Thoracic aorta (tissue), 2 donors: ENCODE results near the gene CDH8. TPM values are rescaled to one million over a fixed set of nuclear protein-coding genes. Genes with fewer than 3 reads are reported as not detected.

ENCODE experiments used
- ATAC-seq: fragments of 150-250 bp; one replicate; pipeline ENCODE4 v1.8.0; 2017; ENCODE audit warnings: low read depth; ENCODE audit not compliant: insufficient number of reproducible peaks, low FRiP score
- DNase-seq: peaks from one replicate; pipeline ENCODE4 v3.0.0-alpha.2; 2020; ENCODE audit warnings: low spot score
- H3K27ac ChIP-seq, 2 donors: fragments of 200-600 bp; sonication (generic); 1 replicate in 1 of 2; 2 replicates in 1 of 2; pipeline ENCODE4 v1.5.1; 2016; ENCODE audit warnings: mild to moderate bottlenecking in 2 of 2, moderate library complexity in 2 of 2
- H3K27me3 ChIP-seq: fragments of 200-600 bp; sonication (generic); replicated peaks from 2 replicates; pipeline ENCODE4 v1.6.0; 2016; ENCODE audit warnings: mild to moderate bottlenecking; ENCODE audit not compliant: insufficient read depth
- H3K36me3 ChIP-seq: fragments of 200-600 bp; sonication (generic); one replicate; pipeline ENCODE4 v1.5.1; 2016
- H3K4me1 ChIP-seq, 2 donors: fragments of 200-600 bp; sonication (generic); 1 replicate in 1 of 2; 2 replicates in 1 of 2; pipeline versions ENCODE4 v1.5.1 to v1.6.0; 2016; ENCODE audit warnings: low read depth in 2 of 2, mild to moderate bottlenecking in 1 of 2; ENCODE audit not compliant: control insufficient read depth in 1 of 2
- H3K4me3 ChIP-seq: fragments of 200-600 bp; sonication (generic); 2 replicates; pipeline ENCODE4 v1.5.1; 2016; ENCODE audit warnings: mild to moderate bottlenecking
- H3K9me3 ChIP-seq: fragments of 200-600 bp; sonication (generic); 2 replicates; pipeline ENCODE4 v1.5.1; 2016
- CTCF ChIP-seq: fragments of 200-600 bp; sonication (generic); IDR thresholded peaks from one replicate; pipeline ENCODE4 v1.5.1; 2019; ENCODE audit warnings: antibody characterized with exemption
- total RNA-seq, 2 donors: library from RNA; depleted of rRNA; stranded (reverse); fragments of >200 nt; gene quantifications; one replicate each; pipeline versions ENCODE4 v1.1.0 to v1.2.3, GENCODE V29; 2016

Gene CDH8
- total RNA-seq, 2 donors from 2014 or later = 5.4 to 7.0 TPM

DNA sequence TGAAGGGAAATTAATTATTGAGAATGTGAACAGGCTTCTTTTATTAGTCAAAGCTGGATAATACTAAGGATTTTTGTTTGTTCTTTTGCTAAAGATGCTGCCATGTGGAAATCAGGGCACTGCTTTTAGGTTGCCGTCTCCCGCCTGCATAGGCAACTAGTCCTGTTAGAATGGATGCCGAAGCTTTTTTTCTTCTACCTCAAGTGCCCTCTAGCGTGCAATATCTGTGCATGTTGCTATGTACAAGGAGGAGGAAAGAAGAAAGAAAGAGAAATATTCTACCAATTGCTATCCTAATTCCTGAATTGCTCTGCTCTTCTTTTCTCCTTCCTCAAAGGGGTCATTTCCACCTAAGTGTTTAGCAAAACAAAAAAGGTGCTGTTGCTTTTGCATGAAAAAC lies 5.2 kb upstream of the CDH8 start:
- H3K4me3 ChIP-seq = no peak overlapping the region
- H3K9me3 ChIP-seq = no peaks in the 10 kb centered on the region
- peak; percentile 57 for TF ChIP-seq CTCF
- ATAC-seq (no peak), DNase-seq (no peak)
- H3K4me1 ChIP-seq = no peaks in the 10 kb centered on the region
- no peaks in the 10 kb centered on the region for H3K27me3 ChIP-seq
- no peak overlapping the region for H3K27ac ChIP-seq
- no peaks in the 10 kb centered on the region for H3K36me3 ChIP-seq

- Histone ChIP-seq H3K4me1 (peaks cover 0 to 10% of the 10 kb centered on the region in 2 donors), H3K27me3 (no peaks in the 10 kb centered on the region), H3K4me3 (no peak overlapping the region), H3K36me3 (no peaks in the 10 kb centered on the region), H3K9me3 (no peaks in the 10 kb centered on the region), H3K27ac (no peak overlapping the region)
- no peak for TF ChIP-seq CTCF
- DNase-seq (no peak), ATAC-seq (no peak)
These were observed 2.4 kb upstream of the CDH8 start for GRCh38 chr16:62038646-62039045.

- TF ChIP-seq CTCF = no peak
- ATAC-seq (no peak), DNase-seq (no peak)
- no peak overlapping the region for H3K4me3 ChIP-seq
- H3K27ac ChIP-seq = no peak overlapping the region
- H3K36me3 ChIP-seq = no peaks in the 10 kb centered on the region
- no peaks in the 10 kb centered on the region for H3K27me3 ChIP-seq
- no peaks in the 10 kb centered on the region for H3K9me3 ChIP-seq
- H3K4me1 ChIP-seq = peaks cover 0 to 10% of the 10 kb centered on the region in 2 donors
These were observed 2.0 kb upstream of the CDH8 start for GRCh38 chr16:62038225-62038624.

GRCh38 chr16:62036802-62037135 lies 531 bp upstream of the CDH8 start:
- ATAC-seq (no peak), DNase-seq (no peak)
- H3K4me1 ChIP-seq = peaks cover 0 to 10% of the 10 kb centered on the region in 2 donors
- H3K27me3 ChIP-seq = no peaks in the 10 kb centered on the region
- H3K4me3 ChIP-seq = peak overlapping the region; percentile 73
- no peaks in the 10 kb centered on the region for H3K9me3 ChIP-seq
- H3K36me3 ChIP-seq = no peaks in the 10 kb centered on the region
- no peak overlapping the region for H3K27ac ChIP-seq
- TF ChIP-seq CTCF = no peak

DNA sequence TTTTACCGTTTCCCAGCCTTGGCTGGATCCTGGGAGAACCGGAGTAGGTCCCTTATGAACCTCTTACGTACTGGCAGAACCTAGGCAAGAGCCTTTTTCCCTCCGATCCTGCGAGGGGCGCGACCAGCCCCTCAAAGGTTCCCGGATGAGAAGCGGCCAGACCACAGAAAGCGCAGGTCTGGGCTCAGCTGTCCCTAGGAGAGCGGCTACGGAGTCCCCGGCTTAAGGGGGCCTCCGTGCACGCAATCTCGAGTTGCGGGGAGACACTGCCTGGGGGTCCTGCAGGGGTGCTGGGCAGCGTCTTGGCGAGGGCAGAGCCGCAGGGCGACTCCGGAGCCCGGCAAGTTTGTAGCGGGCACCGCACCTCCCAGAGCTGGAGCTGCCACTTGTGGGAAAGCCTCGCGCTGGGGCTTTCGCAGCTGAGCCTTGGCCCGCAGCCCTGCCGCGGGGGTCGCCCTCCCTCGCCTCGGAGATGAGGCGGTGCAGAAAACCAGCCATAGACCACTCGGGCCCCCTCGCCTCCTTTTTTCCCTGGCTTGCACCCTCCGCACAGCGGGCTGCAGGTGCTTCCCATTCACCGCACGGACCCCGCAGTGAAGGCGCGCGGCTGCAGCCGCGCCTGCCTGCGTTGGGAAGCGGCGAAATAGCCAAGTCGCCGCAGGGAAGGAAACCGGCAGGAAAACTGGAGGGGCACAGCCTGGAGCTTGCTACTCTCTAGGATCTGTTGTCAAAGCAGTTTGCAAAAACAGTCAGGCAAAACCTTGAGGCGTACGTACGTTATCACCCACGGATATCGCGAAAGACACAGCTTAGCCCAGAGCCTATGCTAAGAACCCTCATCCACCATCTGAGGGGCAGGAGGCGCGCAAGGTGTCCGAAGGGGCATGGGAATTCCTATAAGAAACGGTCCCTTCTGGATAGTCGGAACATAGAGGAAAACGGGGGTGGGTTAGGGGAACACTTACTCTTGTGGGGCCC lies 834 bp downstream of the CDH8 start:
- no peak for TF ChIP-seq CTCF
- DNase-seq = no peak
- no peaks in the 10 kb centered on the region for H3K27me3 ChIP-seq
- H3K4me3 ChIP-seq = peak overlapping the region; percentile 73
- no peaks in the 10 kb centered on the region for H3K9me3 ChIP-seq
- no peak for ATAC-seq
- peak overlapping the region in 1 of 2 donors; percentile 40 for H3K27ac ChIP-seq
- no peaks in the 10 kb centered on the region for H3K36me3 ChIP-seq
- H3K4me1 ChIP-seq = peaks cover 0 to 10% of the 10 kb centered on the region in 2 donors
